HG03139 (cell line): Measurements from ENCODE around the gene F13A1.
A peak's percentile ranks its signal among the peaks of the same experiment; 100 is the strongest.

Experiments used
- ATAC-seq: cut with Tn5 transposase; IDR thresholded peaks from one replicate; pipeline ENCODE4 v1.9.1; 2021; ENCODE audit not compliant: unreplicated experiment

F13A1 gene

DNA sequence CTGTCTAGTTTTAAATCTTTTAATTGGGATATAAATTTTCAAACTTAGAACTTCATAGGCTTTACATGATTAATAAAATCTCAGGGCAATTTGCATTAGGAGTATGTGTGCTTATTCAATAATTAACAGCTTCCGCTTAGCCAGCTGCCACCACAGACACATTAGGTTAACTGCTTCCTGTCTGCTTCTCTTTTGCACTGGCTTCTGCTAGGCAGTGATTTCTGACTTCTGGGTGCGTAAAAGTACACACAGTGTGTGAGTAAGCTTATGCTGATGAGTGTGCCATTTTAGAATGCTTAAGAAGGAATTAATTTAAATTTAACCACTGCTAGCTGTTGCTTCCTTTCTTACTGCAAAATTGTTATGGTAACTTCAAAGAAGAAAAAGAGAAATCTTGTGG lies 73.9 kb downstream of the F13A1 start:
- ATAC-seq, result peak; percentile 83

GRCh38 chr6:6244624-6245023 lies 75.8 kb downstream of the F13A1 start:
- ATAC-seq, result no peak

- ATAC-seq, result no peak
These were observed 76.6 kb downstream of the F13A1 start for GRCh38 chr6:6243846-6244245.

DNA sequence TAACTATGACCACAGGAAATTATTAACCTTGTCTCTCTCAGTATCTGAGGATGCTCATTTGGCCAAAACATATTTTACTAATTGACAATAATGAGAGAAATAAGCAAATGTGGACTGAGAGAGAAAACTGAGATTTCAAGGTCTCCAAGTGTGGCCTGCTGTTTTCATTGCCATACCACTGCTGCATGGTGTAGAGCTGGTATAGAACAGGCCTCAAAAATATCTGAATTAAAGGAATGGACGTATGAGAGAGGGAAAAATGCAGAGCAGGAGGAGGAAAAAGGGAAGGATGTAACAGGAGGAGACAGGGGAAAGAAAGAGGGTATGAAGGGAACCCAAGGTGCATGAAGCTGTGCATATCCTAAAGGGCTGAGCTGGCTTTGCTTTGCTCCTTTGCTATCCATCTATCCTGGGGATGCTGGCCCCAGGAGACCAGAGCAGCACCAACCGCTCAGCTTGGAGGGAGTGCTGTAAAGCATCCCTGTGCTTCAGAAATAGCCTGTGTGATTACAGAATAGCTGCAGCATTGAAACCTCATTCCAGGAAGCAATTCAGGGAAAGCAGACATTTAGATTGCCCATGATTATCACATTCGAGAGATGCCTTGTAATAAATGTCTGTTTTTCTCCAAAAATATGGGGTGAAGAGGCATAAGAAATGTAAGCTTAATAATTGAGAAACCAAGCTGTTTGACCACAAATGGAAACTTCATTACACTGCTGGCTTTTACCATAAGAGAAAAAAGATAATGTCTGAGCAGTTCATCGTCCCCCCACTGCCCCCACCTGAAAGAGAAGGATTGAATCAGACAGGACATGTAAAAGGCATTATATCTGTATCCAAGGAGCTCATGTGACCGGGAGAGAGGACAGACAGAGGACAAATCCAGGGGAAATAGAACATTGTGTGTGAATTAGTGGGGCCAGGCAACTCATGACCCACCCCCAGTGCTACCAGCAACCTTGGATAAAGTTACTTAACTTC lies 80.6 kb downstream of the F13A1 start:
- ATAC-seq, result no peak

- no peak for ATAC-seq
These were observed 83.6 kb downstream of the F13A1 start for GRCh38 chr6:6236730-6237469.

DNA sequence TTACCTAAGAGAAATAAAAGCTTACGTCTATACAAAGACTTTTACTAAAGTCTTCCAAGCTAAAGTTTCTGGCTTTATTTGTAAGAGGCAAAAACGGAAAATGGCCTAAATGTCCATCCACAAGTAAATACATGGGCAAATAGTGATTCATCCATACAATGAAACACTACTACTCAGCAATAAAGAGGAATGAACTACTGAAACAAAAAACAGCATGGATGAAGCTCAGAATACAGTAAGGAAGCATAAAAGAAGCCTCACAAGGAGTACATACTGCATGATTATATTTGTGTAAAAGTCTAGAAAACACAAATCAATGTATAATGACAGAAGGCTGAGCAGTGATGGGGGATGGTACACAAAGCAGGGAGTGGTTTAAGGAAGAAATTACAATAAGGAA lies 84.7 kb downstream of the F13A1 start:
- no peak for ATAC-seq

GRCh38 chr6:6234963-6235362 lies 85.5 kb downstream of the F13A1 start:
- ATAC-seq, result no peak

- no peak for ATAC-seq
These were observed 90.2 kb downstream of the F13A1 start for GRCh38 chr6:6230286-6230685.

- ATAC-seq, result no peak
These were observed 92.6 kb downstream of the F13A1 start for GRCh38 chr6:6227896-6228295.

- ATAC-seq, result no peak
These were observed 94.5 kb downstream of the F13A1 start for GRCh38 chr6:6225885-6226529.

DNA sequence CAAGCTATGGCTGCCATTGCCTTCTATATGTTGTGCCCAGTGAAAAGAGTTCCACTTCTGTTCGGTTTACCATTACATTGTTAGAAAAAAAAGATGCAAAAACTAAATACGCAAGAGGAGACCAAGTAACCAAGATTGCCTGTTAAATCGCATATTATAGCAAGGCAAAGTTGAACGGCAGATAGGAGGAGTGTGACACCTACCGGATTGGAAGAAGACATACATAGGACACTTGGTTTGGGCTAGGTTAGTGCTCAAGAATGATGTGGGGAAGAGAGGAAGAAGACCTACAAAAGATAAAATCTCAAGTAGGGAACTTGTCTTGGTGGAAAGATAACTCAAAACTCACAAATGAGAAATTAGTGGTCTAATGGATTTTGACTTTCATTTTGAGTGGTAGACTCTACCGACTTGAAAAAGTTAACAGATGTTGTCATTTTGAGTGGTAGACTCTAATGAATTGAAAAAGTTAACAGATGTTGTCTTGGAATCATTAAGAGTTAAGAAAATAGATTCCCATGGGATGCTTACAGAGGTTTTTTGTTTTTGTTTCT lies 95.5 kb downstream of the F13A1 start:
- ATAC-seq, result no peak

GRCh38 chr6:6221787-6222535 lies 98.5 kb downstream of the F13A1 start:
- ATAC-seq, result no peak

DNA sequence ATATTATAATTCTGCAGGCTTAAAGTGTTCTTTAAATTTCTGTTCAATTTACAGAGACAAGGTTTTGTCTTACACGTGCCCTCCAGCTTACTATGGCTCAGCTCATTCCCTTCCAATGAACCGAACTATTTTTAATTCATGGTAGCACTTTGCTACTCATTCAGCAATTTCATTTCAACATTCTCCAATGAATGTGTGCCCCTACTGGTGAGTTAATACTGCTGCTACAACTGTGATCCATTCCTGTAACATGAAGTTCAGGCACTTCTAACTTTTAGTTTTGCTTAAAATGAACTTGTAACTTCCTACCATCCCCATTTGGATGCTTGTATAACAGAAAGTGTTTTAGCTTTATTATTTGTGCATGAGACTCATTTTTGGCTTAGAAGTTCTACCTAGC lies 99.7 kb downstream of the F13A1 start:
- no peak for ATAC-seq

DNA sequence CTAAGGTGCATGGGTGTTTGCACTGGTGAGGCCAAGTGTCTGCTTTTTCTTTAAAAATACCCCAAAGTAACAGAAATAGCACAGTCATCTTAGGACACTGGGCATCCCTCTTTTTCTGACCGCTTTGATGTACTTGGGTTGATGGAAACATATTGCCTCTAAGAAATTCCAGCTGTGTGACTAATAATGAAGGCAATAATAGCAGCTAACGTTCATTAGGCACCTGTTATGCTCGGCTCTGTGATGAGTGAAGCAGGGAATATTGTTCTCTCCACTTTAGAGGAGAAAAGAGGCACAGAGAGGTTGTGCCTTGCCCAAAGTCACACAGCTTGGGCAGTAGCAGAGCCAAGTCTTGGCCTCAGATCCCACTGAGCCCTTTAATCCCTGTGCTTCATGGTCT lies 100.7 kb downstream of the F13A1 start:
- no peak for ATAC-seq

- ATAC-seq, result no peak
These were observed 101.7 kb downstream of the F13A1 start for GRCh38 chr6:6218759-6219085.

GRCh38 chr6:6217855-6218758 lies 102.4 kb downstream of the F13A1 start:
- no peak for ATAC-seq

DNA sequence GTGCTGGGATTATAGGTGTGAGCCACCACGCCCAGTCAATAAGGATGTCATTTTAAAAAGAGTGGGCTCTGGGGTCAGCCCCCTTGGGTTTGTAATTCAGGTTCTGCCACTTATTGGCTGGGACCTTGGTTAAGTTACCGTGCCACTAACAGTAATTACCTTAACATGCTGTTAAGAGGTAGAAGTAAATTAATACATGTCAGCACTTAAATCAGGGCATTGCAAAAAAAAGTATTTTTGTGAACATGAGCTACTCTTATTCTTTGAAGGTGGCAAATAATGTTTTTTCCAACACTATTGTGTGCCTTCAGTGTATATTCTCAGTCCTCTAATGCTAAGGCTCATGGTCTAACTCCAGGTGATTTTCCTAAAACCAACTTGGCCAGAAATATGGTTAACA lies 109.5 kb downstream of the F13A1 start:
- no peak for ATAC-seq

DNA sequence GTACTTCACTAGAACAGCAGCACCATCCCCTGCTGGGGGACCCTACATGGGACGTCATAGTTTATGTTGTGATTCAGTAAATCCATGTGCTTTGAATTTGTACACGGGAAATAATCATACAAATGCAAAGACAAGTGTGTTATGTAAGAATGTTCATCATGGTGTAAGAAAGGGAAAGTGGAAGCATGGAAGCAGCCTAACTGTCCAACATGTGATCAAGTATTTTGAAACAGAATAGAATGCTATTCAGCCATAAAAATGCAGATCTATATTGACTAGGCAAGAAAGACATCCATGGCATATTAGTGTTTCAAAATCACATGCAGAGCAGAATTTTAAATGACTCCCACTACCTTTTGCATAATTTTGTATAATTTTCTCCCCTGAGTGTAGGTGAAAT lies 117.6 kb downstream of the F13A1 start:
- no peak for ATAC-seq

DNA sequence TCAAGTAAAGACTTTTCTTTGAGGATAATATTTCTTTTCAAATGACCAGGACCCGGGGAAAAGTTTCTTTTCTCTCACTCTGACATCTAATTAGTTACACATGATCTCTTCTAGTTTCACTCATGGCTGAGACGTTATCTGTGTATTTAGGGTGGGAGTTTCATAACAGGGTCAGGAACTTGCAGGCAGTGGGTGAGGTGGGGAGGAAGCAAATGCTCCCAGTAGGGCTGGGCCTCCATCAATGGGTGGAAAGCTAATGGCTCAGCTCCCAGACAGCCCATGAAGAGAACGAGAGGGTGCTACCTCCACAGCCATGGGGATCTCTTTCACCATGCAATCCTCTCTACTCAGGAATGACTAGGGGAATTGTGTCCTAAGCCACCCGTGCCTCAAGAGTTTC lies 119.3 kb downstream of the F13A1 start:
- no peak for ATAC-seq

- no peak for ATAC-seq
These were observed 120.8 kb downstream of the F13A1 start for GRCh38 chr6:6199678-6200077.
